K562 (cell line): Measurements from ENCODE around the gene CHTOP. TPM values are rescaled to one million over a fixed set of nuclear protein-coding genes. Genes with fewer than 3 reads are reported as not detected.

Source experiments
- BCL6 ChIP-seq: fragments of 250-450 bp; sonication (Bioruptor Pico); IDR thresholded peaks from 2 replicates; pipeline ENCODE4 v1.4.0; 2020
- BMI1 ChIP-seq: fragments of 150-350 bp; IDR thresholded peaks from 2 replicates; pipeline ENCODE4 v1.6.1; 2014; ENCODE audit warnings: low read length
- FIP1L1 ChIP-seq: fragments of 200-400 bp; formaldehyde crosslinking; IDR thresholded peaks from 2 replicates; pipeline ENCODE4 v1.6.1; 2018; ENCODE audit warnings: mild to moderate bottlenecking, low read depth, low read length; ENCODE audit not compliant: poor library complexity, severe bottlenecking
- IFI16 ChIP-seq: fragments of 250-450 bp; sonication (Bioruptor Pico); IDR thresholded peaks from 2 replicates; pipeline ENCODE4 v2.1.2; 2022; ENCODE audit warnings: mild to moderate bottlenecking, inconsistent platforms
- SREBF1 ChIP-seq: fragments of 150-350 bp; IDR thresholded peaks from 2 replicates; pipeline ENCODE4 v1.6.1; 2014; ENCODE audit warnings: antibody characterized with exemption, low read depth, low read length, borderline replicate concordance
- TOE1 ChIP-seq, 2 experiments: fragments of 450-650 bp in 1 of 2; sonication (generic) in 1 of 2; formaldehyde crosslinking in 1 of 2; IDR thresholded peaks; 2 replicates each; pipeline versions ENCODE4 v1.7.1 to v1.8.0; 2016 to 2022; ENCODE audit warnings: borderline replicate concordance in 2 of 2, mild to moderate bottlenecking in 2 of 2, antibody characterized with exemption in 1 of 2, inconsistent platforms in 1 of 2, low read depth in 1 of 2, missing genetic modification reagents in 1 of 2, moderate library complexity in 1 of 2
- ZNF780A ChIP-seq: fragments of 250-450 bp; sonication (Bioruptor Pico); IDR thresholded peaks from 2 replicates; pipeline ENCODE4 v1.5.0; 2021; ENCODE audit warnings: mild to moderate bottlenecking
- polyA plus RNA-seq, 8 experiments: library from polyadenylated mRNA; depleted of rRNA in 4 of 8; stranded (reverse) in 5 of 8; unstranded in 3 of 8; fragments of >200 nt; fragmentation: Nextera tagmentation in 2 of 8; fragmentation: Illumina TruSeq in 1 of 8; extraction: Ambion mirVana in 2 of 8; extraction: Trizol in 1 of 8; gene quantifications; 2 replicates each; pipeline versions ENCODE4 v1.2.1 to v1.2.3, GENCODE V29; 2011 to 2014; ENCODE audit warnings: inconsistent platforms in 1 of 8, missing spikeins in 1 of 8
- total RNA-seq, 7 experiments: library from RNA; depleted of rRNA in 6 of 7; stranded (reverse); fragments of >200 nt in 6 of 7; fragmentation: Illumina TruSeq in 2 of 7; extraction: Trizol in 2 of 7; gene quantifications; 2 replicates each; pipeline versions ENCODE4 v1.2.1 to v1.2.3, GENCODE V29; 2011 to 2021; ENCODE audit warnings: low replicate concordance in 1 of 7
- TF ChIP-seq, protein P1 (sequence below): fragments of 150-350 bp; IDR thresholded peaks from 2 replicates; pipeline ENCODE4 v1.6.1; 2014; ENCODE audit warnings: low read depth, mild to moderate bottlenecking, low read length, borderline replicate concordance
- TF ChIP-seq, protein P2 (sequence below): fragments of 200-800 bp; sonication (Bioruptor generic); IDR thresholded peaks from 2 replicates; pipeline ENCODE4 v1.6.1; 2017; ENCODE audit warnings: missing genetic modification characterization, missing compliant biosample characterization
- TF ChIP-seq, protein P3 (sequence below): fragments of 150-350 bp; conservative IDR thresholded peaks from 2 replicates; pipeline ENCODE4 v1.6.1; 2014; ENCODE audit warnings: low read length

CHTOP gene
- total and polyA plus RNA-seq, 9 of the 15 experiments (the other 6 are each of a cell fraction or from before 2014, with no cell fraction given), result 10.2 to 91.8 (median 60.8) TPM

DNA sequence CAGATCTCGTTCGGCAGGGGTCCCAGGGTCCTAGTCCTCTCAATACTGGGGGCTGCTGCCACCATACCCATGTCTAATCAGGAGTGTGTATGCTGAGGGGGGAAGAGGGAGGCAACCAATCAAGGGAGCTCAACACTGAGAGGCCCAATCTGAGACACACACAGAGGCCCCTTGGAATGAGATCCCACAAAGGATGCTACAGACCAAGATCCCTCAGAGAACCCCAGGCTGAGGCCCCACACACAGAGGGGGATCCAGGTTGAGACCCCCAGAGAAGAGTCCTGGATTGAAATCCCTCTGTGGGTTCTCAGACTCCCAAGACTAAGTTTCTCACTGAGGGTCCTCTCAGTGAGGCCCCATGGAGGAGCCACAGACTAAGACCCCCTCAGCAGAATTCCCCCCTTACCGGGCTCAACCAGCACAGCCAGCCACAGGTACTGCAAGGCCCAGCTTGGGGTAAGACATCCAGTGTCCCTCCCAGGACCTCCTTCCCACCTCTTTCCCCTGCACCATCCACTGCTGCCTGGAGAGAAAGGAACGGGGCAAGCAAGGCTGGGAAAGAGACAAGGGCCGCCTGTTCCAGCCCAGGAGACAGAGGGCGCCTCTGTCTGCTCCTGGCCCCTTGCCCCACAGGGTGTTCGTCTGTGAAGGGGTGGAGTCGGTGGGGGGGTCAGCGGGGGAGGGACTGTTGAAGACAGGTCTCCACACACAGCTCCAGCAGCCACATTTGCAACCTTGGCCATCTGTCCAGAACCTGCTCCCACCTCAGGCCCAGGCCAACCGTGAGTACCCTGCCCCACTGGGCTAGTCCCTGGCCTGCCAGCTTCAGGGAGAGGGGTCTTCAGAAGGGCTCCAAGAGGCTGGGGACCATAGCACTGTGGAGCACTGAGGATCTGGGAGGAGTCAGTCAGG lies 5.9 kb upstream of the CHTOP start, which contains the start of gene S100A1 (continued):
- TF ChIP-seq, protein P1, sequence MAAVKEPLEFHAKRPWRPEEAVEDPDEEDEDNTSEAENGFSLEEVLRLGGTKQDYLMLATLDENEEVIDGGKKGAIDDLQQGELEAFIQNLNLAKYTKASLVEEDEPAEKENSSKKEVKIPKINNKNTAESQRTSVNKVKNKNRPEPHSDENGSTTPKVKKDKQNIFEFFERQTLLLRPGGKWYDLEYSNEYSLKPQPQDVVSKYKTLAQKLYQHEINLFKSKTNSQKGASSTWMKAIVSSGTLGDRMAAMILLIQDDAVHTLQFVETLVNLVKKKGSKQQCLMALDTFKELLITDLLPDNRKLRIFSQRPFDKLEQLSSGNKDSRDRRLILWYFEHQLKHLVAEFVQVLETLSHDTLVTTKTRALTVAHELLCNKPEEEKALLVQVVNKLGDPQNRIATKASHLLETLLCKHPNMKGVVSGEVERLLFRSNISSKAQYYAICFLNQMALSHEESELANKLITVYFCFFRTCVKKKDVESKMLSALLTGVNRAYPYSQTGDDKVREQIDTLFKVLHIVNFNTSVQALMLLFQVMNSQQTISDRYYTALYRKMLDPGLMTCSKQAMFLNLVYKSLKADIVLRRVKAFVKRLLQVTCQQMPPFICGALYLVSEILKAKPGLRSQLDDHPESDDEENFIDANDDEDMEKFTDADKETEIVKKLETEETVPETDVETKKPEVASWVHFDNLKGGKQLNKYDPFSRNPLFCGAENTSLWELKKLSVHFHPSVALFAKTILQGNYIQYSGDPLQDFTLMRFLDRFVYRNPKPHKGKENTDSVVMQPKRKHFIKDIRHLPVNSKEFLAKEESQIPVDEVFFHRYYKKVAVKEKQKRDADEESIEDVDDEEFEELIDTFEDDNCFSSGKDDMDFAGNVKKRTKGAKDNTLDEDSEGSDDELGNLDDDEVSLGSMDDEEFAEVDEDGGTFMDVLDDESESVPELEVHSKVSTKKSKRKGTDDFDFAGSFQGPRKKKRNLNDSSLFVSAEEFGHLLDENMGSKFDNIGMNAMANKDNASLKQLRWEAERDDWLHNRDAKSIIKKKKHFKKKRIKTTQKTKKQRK, result no peak
- TF ChIP-seq SREBF1 (no peak), TOE1 (IDR thresholded peaks at IDR 0.05; ENCODE audit: borderline replicate concordance) (no peak), TOE1 (CRISPR knock-in tag; IDR thresholded peaks at IDR 0.05; ENCODE audit: borderline replicate concordance, low read depth) (no peak), BMI1 (no peak), BCL6 (no peak), IFI16 (CRISPR knock-in tag) (no peak), FIP1L1 (no peak), ZNF780A (CRISPR knock-in tag) (no peak)
- TF ChIP-seq, protein P2, sequence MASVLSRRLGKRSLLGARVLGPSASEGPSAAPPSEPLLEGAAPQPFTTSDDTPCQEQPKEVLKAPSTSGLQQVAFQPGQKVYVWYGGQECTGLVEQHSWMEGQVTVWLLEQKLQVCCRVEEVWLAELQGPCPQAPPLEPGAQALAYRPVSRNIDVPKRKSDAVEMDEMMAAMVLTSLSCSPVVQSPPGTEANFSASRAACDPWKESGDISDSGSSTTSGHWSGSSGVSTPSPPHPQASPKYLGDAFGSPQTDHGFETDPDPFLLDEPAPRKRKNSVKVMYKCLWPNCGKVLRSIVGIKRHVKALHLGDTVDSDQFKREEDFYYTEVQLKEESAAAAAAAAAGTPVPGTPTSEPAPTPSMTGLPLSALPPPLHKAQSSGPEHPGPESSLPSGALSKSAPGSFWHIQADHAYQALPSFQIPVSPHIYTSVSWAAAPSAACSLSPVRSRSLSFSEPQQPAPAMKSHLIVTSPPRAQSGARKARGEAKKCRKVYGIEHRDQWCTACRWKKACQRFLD (CRISPR knock-in tag), result no peak
- TF ChIP-seq, protein P3, sequence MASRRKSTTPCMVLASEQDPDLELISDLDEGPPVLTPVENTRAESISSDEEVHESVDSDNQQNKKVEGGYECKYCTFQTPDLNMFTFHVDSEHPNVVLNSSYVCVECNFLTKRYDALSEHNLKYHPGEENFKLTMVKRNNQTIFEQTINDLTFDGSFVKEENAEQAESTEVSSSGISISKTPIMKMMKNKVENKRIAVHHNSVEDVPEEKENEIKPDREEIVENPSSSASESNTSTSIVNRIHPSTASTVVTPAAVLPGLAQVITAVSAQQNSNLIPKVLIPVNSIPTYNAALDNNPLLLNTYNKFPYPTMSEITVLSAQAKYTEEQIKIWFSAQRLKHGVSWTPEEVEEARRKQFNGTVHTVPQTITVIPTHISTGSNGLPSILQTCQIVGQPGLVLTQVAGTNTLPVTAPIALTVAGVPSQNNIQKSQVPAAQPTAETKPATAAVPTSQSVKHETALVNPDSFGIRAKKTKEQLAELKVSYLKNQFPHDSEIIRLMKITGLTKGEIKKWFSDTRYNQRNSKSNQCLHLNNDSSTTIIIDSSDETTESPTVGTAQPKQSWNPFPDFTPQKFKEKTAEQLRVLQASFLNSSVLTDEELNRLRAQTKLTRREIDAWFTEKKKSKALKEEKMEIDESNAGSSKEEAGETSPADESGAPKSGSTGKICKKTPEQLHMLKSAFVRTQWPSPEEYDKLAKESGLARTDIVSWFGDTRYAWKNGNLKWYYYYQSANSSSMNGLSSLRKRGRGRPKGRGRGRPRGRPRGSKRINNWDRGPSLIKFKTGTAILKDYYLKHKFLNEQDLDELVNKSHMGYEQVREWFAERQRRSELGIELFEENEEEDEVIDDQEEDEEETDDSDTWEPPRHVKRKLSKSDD, result 0 out of 2 replicates have a peak, but pooled peaks have one; percentile 59
